ENCODE data around the gene COL25A1.

DNA sequence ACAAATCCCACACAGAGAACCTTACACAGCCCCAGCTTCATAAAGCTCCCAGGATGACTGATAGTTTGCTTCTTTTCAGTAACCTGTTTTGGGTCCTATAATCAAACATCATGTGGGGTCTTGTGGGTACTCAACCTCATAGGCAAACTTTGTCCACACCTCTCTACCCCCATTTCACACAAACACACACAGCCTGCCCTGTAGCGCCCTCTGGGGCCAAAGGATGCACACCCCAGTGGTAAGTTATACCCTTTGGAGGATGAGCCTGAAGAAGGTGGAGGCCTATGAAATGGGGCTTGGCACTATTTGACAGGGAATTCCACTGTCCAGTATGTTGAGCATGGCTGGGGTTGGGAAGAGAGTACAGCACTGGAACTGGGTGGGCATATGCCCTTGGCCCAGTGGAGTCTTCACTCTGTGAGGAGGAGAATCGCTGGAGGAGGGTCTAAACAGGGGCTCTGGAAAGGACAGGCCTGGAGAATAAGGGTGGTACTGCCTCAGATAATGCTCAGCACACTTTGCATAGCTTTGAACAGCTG is 30.5 kb upstream of the COL25A1 start:
- no peak for TF ChIP-seq POLR2AphosphoS5 (IDR thresholded peaks at IDR 0.05; ENCODE audit: low read depth, low read length)
- no peak for TF ChIP-seq CEBPB (IDR thresholded peaks at IDR 0.05; ENCODE audit: low read depth)
- TF ChIP-seq ZNF274 (IDR thresholded peaks at IDR 0.05; ENCODE audit: low read depth, low read length), result no peak
- TF ChIP-seq EGR1 (IDR thresholded peaks at IDR 0.05; ENCODE audit: low read depth), result no peak
- TF ChIP-seq, protein P1, sequence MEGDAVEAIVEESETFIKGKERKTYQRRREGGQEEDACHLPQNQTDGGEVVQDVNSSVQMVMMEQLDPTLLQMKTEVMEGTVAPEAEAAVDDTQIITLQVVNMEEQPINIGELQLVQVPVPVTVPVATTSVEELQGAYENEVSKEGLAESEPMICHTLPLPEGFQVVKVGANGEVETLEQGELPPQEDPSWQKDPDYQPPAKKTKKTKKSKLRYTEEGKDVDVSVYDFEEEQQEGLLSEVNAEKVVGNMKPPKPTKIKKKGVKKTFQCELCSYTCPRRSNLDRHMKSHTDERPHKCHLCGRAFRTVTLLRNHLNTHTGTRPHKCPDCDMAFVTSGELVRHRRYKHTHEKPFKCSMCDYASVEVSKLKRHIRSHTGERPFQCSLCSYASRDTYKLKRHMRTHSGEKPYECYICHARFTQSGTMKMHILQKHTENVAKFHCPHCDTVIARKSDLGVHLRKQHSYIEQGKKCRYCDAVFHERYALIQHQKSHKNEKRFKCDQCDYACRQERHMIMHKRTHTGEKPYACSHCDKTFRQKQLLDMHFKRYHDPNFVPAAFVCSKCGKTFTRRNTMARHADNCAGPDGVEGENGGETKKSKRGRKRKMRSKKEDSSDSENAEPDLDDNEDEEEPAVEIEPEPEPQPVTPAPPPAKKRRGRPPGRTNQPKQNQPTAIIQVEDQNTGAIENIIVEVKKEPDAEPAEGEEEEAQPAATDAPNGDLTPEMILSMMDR (IDR thresholded peaks at IDR 0.05 in 2 of 3, conservative IDR thresholded peaks at IDR 0.05 in 1 of 3; ENCODE audit: borderline replicate concordance in 1 of 3, insufficient read depth in 1 of 3, low read depth in 2 of 3, low read length in 2 of 3), result peak; percentile 26 to 61 (median 56); a peak in 5 of 6 replicates
